ENCODE data around the gene PIGO. TPM values are rescaled to one million over a fixed set of nuclear protein-coding genes. Genes with fewer than 3 reads are reported as not detected.

Gene PIGO
- total RNA-seq: 9.3 TPM
- long read RNA-seq, partial matches to known transcripts: 12 of 18 reads
- long read RNA-seq, other reads (novel, unspliced or antisense): 4 of 18 reads

DNA sequence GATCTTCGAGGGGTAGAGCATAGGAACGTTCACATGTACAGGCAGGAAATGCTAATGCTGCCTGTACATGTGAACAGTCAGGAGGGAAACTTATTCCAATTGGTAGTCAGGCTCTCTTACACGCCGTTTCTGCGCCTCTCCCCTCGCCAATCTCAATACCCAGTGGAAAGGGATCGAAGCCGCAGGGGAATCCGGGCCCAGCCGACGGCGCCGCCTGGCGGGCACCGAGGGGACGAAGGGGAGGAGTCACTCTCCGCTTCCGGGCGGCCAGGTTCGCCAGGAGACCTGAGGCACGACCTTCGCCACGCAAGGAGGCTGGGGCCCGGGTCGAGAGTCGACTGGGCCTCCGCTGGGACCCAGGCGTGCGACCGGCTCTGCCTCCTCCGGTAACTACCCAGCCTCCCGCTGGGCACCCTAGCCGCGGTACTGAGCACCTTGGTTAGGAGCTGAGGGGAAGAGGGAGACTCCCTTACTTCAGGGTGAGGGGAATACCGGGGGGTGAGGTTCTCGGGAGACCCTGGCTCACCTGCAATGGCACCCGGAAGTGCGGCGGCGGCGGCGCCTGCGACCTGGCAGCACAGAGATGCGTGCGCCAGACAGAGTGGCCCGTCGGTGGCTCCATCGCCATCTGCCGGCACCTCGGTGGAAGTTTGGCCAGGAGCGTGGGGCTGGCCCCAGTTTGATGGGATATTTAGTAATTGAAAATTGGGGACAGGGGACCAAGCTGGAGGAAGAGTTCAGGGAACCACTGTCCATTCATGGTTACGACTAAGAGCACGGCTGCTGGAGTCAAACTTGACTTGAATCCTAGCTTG, at the start of gene PIGO:
PIGO (minus strand) TSS at position 557 of the 815 bp plus-strand sequence. CDS start 1,026 bp downstream, outside the sequence.
- intact Hi-C loops (cut with DNase I): loop anchor here (2.0 kb wide), 1 partner anchor 15 kb away; no protein-coding TSS in a partner anchor
- DNase-seq (ENCODE audit: low spot score): peak; percentile 94

DNA sequence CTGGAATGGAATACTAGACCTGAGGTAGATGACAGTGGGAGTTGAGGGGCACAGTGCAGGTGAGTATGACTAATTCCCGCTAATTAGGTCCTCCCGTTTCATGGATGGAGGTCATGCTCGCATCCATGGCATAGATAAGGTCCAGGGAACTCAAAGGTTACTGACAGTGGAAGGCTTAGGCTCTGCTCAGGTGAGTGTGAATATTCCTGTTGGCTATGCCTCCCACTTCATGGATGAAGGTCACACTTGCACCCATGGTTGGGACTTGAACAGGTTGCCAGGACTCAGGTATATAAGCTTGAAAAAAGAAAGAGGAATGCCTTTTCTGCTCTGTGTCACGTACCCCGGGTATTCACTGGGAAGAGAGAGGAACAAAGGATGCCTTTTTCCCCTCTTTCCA, 45.6 kb upstream of the PIGO start:
- intact Hi-C loops (cut with DNase I): no loop called here
- DNase-seq (ENCODE audit: low spot score): no peak

DNA sequence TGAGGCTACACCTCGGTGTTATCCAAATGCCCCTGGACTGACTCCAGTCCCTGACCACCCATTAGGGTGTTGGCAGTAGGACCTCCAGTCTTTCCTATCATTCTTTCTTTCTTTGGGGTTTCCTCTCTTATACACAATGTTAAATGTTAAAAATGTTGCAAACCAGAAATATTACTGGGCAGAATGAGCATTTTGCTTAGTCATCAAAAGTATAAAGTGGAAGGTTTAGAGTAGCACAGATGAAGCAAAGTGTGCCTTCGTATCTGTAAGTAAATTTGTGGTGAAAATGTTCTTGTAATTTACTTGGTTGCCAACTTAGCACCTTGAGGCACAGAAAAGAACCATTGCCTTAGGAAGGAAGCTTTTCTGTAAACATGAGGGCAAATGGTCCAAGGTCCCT, 43.7 kb upstream of the PIGO start:
- no peak for DNase-seq (ENCODE audit: low spot score)
- intact Hi-C loops (cut with DNase I): no loop called here

DNA sequence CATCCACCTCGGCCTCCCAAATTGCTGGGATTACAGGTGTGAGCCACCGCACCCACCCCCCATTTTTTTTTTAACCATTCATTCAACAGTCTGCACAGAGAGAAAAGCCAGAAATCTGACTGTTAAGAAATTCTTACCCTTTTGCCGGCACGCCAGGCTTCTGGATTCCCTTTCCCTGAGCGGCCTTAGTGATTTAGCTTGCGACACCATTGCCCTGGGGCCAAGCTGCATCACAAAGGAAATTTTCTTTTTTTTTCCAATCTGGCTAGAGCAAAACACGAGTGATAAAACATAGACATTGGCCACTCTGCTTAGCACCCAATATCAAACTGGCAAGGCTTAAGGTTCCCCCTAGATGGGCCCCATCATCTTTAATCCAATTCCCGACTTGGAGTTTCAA, 40.5 kb upstream of the PIGO start:
- intact Hi-C loops (cut with DNase I): no loop called here
- DNase-seq (ENCODE audit: low spot score): no peak

DNA sequence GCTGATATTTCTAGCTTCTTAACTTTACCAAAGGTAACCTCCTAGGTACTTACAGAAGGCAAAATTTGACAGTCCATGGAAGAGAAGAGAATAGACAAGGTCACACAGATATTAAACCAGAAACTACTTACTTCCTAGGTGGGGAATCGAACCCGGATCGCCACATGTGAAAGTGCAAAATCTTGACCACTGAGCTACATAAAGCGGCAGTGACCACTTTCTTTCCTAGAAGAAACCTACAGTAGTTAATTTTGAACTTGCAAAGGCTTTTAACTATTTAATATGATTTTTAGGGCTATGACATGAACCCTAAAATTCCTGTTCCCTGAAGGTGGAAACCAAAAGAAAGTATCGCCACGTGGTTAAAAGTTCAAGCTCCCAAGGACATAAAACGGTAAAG, 39.6 kb upstream of the PIGO start:
- DNase-seq (ENCODE audit: low spot score): no peak

DNA sequence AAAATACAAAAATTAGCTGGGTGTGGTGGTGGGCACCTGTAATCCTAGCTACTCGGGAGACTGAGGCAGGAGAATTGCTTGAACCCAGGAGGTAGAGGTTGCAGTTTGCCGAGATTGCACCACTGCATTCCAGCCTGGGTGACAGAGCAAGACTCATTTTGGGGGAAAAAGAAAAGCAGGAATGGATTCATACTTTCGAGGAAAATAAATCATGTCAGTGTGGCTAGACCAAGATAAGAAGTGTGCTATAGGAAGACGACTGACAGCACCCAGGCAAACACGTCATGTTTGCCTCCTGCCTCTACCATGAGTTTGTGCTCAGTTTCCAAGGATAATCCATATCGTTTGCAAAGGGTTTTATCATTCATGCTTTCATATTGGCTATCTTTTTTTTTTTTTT, 38.5 kb upstream of the PIGO start:
- intact Hi-C loops (cut with DNase I): no loop called here
- no peak for DNase-seq (ENCODE audit: low spot score)

More for the DNA sequence above, 39.6 kb upstream of the PIGO start:
- intact Hi-C loops (cut with DNase I): no loop called here

DNA sequence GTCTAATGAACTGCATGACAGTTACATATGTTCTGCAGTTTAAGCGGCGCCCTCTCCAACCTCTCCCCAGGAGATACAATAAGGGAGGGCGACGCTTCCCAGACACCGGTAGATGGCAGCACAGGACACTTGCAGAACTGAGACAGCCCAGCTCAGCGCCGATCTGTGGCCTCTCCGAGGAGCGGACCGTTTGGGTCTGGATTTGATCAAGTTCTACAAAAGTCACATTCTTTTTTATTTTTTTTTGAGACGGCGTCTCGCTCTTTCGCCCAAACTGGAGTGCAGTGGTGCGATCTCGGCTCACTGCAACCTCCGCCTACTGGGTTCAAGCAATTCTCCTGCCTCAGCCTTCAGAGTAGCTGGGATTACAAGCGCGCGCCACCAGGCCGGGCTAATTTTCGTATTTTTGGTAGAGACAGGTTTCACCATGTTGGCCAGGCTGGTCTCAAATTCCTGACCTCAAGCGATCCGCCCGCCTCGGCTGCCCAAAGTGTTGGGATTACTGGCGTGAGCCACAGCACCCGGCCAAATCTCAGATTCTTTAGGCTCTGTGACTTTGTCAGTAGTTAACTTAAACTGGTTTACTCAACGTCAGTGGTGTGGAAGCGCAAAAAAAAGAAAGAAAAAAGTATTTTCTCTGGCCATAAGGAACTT, 20.6 kb upstream of the PIGO start:
- peak; percentile 94 for DNase-seq (ENCODE audit: low spot score)
- intact Hi-C loops (cut with DNase I): loop anchor here (1.0 to 10.0 kb wide), 4 partner anchors 141 to 488 kb away; partner anchors contain the start of gene TESK1

DNA sequence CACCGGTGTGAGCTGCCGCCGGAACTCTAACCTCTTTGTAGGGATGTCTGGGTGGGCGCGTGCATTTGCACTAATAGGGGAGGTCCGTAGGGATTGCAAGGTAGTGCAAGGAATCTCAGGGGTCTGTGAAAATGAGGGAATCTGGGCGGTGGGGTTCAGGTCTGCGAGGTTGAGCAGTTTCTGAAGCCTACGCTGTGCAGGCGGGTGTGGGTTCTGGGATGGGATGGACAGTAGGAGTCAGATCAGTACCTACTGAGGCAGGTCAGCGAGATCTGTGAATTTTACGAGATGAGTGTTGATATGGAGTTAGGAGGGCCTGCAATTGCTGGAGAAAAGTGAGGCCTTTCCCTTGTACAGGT, 20.1 kb upstream of the PIGO start:
- intact Hi-C loops (cut with DNase I): loop anchor here (1.0 to 10.0 kb wide), 3 partner anchors 361 to 488 kb away; partner anchors contain the start of gene TESK1
- no peak for DNase-seq (ENCODE audit: low spot score)

DNA sequence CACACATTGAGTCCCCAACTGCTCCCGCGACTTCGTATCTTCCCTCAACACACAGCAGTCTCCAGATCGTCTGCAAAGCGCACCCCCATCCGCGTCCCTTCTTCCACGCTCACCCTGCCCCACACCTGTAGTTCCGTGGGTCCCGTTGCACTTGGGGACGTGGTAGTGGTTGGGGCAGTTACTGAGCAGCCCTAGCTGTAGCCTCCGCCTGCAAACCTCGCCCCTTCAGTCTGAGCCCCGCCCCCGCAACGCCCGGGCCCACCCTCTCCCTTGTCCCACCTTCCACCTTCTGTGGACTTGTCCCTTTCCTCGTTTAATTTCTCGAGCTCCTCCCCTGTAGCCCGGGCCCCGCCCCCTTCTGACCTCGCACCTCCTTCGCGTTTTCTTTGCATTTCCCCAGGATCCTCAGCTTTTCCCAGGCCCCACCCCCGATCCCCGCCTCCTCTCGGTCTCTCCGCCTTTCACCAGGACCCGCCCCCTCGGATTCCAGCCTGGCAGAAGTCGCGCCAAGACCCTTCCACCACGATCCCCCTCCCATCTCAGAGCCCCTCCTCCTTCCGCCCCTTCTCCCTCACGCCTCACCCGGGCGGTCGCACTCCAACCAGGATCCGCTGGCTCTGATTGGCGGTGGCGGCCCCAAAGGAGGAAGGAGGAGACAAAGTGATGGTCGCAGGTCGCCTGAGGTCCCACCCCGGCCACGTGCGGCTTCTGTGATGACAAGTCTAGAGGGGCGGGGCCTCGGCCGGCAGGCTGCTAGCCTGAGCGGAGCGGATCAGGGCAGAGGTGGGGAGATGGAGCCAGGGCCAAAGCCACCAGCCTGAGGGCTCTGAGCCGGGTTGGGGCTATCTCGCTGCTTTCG, 19.5 kb upstream of the PIGO start, which contains the start of gene ATOSB:
ATOSB (minus strand) TSS at position 183 of the 859 bp plus-strand sequence. CDS start 7,588 bp downstream, outside the sequence.
- intact Hi-C loops (cut with DNase I): loop anchor here (1.0 to 10.0 kb wide), 4 partner anchors 46 to 489 kb away; partner anchors contain the start of genes TESK1 and UNC13B
- peak; percentile 98 for DNase-seq (ENCODE audit: low spot score)

DNA sequence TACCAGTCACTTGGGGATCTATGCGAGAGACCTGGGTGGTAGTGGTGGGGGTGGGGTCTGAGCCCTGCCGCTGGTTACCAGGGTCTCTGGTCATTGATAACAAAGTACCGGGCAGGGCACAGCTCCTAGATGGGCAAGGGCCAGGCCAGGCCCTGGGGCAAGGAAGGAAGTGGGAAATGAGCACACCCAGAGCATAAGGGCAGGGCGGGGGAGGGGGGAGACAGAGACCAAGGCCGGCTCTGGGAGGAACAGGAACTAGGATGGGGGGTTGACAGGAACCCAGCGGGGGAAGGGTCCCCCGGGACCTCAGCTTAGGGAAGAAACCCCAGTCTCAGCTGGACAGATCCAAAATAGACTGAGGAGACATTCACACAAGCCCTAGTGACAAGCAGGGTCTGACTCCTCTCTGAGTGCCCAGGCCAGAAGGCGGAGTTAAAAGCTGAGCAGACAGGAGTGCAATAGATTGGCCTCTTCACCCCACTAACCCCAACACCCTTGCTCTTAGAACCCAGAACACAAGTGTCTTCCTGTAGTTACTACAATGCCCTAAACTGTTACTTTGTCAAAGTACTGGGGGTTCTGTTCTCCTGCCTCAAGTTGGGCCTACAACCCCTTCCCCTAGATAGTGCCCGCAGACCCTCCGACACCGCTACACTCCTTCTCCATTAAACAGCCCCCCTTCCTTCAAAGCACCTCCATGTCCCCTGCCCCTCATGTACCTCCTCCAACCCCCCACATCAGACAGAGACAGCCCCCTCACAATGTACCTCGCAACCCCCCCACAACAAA, 18.6 kb upstream of the PIGO start:
- intact Hi-C loops (cut with DNase I): loop anchor here (1.0 to 10.0 kb wide), 3 partner anchors 47 to 490 kb away; partner anchors contain the start of genes TESK1 and UNC13B
- DNase-seq (ENCODE audit: low spot score): peak; percentile 91

DNA sequence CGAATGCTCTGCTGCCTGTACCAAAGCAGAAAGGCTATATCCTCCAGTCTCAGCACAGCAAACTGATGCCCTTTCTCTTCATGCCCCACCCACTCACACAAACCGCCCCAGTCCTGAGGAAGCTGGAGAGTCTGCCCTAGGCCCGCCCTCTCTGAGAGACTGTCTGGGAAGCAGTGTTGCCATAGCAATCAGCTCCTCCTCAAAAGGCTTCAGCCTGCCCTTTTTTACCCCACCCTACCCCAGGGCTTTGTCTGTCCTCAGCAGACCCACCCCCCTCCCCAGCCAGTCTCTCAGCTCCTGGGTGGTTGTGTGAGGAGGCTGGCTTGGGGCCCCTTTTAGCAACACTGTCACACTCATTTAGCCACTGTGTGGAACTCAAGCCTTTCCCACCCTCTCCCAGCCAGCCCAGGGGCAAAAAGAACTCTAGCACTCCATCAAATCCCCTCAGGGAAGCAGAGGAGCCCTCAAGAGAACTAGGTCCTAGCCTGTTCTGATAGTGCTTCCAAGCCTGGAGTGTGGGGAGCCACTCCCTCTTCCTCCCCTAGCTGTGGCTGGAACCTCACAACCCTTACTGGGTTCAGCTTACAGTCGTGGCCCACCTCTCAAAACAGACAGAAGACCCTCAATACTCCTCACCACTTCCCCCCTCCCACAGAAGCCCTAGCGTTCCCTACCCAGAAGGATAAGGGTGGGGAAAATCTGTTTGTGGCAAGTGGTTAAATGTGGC, 17.9 kb upstream of the PIGO start:
- intact Hi-C loops (cut with DNase I): loop anchor here (10.0 kb wide), 2 partner anchors 441 to 491 kb away; partner anchors contain the start of gene TESK1

DNA sequence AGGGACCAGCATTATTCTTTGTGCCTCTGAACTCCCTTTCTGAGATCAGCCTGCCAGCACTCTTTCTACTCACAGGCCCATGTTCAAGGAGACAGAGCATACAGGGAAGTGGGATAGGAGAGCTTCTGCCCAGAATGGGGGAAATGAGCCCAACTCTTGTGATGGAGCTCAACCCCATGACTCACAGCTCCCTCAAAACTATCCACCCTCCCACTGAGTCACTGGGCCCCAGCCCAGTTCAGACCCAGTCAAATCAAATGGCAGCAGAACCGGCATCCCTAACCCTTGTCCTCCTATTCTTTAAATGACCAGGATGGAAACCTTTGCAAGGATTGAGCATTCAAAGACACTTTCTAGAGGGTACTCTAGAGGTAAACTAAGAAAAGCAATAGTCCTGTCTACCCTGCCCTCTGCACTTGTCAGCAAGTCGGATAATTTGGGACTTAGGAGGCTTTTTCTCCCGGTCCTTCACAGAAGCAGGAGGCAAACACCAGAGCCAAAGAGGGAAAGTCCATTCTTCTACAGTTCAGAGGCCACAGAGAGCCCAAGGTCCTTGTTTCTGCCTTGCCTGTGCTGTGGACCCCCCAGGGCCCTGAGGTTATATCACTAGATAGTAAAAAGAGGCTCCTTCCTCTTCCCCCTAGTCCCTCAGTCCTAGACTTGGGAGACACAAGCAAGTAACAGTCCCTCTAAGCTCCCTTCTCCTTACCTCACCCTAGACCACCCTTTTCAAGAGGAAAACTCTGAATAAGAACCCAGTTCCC, 16.0 kb upstream of the PIGO start:
- no peak for DNase-seq (ENCODE audit: low spot score)
- intact Hi-C loops (cut with DNase I): loop anchor here (10.0 kb wide), 2 partner anchors 442 to 492 kb away; partner anchors contain the start of gene TESK1

More for the DNA sequence above, 17.9 kb upstream of the PIGO start:
- peak; percentile 92 for DNase-seq (ENCODE audit: low spot score)

DNA sequence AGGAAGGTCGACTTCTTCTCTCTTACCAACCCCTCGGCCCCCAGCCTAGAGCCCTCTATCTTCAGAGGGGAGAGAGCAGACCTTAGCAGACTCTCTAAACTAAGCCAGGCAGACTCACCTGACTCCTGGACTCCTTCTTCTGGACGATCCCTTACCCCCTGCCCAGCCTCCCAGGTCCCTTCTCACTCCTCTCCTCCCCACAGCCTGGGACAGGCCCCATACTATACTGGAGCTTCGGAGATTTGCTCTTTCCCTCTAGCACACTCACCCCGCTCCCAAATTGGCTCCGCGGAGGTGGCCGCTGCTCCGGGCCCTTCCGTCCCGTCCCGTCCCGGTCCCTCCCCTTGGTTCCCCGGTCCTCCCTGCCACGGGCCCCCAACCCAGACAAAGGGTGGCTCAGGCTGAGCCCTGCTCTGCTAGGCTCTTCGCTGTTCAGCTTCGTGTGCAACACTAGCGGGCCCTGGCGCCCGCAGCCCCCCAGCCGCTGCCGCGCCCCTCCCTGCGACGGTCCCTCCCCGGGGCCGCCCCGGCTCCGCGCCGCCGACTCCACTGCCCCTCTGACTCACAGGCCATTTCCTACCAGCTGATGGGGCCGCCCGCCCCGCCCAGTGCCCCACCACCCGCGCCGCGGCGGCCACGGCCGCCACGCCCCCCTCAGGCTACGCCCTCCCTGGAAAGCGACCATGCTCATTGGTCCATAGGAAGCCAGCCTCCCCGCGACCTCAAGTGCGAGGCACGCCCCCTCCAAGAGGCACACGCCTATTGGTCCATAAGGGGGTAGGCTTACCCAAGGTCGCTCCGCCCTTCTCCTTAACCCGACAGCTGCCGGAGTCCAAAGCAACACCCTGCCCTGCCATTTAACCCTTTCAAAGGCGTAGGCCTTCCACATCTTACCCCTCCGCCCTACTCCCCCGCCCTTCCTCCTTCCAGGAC, 14.9 kb upstream of the PIGO start:
- peak; percentile 99 for DNase-seq (ENCODE audit: low spot score)
- intact Hi-C loops (cut with DNase I): loop anchor here (10.0 kb wide), 2 partner anchors 444 to 494 kb away; partner anchors contain the start of gene TESK1

DNA sequence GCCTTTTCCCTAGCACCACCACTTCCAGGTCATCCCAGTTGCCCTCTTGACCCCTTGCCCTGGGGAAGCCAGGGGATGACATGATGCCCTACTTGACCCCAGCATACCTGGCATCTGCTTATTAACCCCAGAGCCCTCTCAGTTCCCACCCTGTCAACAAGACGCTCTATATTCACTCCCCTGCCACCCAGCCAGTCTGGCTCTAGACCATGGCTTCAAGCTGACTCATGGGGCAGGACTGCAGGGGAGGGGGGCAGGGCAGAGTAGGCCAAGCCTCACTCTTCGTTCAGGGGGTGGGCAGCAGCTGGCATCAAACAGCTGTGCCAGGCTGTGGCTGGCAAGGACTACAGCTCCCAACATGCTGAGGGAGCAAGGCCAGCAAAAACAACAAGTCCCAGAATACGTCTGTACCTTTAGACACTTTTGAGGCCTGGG, 14.0 kb upstream of the PIGO start:
- no peak for DNase-seq (ENCODE audit: low spot score)
- intact Hi-C loops (cut with DNase I): loop anchor here (10.0 kb wide), 2 partner anchors 444 to 494 kb away; partner anchors contain the start of gene TESK1

DNA sequence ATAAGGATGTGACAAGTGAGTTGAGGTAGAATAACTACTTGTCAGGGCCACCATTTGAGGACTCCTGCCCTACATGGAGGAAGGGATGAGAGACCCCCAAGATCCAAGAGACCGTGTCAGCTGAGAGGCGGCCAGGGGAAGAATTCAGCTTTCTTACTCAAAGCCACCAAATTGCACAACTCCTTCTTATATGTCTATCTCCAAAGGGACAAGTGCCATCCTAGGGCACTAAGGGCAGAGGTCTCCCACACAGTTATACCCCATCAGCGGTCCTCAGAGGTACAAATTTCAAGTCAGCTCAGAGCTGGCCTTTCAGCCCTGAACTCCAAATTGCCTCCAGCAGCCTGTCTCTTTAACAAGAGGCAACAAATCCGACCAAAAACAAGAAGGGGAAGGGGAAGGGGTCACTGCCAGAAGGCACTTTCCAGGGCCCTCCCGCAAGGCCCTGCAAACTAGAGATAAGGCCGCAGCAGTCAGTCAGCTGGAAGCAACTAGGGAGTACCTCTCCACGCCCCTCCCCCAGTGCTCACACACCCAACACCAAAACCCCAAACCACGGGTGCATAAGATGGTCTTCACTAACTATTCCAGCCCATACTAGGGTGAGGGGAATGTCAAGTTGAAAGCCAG, 12.7 kb upstream of the PIGO start:
- intact Hi-C loops (cut with DNase I): no loop called here
- DNase-seq (ENCODE audit: low spot score): no peak

Measured in cardiac septum (tissue), 1 donor.